ENCODE data around the gene LAX1. TPM values are rescaled to one million over a fixed set of nuclear protein-coding genes. Genes with fewer than 3 reads are reported as not detected.
"Not testable (repeated sequence)": the region's sequence is repeated elsewhere in the genome, so short reads cannot be mapped to it uniquely, and the experiment has no call there.

The LAX1 gene, protein sequence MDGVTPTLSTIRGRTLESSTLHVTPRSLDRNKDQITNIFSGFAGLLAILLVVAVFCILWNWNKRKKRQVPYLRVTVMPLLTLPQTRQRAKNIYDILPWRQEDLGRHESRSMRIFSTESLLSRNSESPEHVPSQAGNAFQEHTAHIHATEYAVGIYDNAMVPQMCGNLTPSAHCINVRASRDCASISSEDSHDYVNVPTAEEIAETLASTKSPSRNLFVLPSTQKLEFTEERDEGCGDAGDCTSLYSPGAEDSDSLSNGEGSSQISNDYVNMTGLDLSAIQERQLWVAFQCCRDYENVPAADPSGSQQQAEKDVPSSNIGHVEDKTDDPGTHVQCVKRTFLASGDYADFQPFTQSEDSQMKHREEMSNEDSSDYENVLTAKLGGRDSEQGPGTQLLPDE
- 0.22 TPM for total RNA-seq
- long read RNA-seq = 0 reads

DNA sequence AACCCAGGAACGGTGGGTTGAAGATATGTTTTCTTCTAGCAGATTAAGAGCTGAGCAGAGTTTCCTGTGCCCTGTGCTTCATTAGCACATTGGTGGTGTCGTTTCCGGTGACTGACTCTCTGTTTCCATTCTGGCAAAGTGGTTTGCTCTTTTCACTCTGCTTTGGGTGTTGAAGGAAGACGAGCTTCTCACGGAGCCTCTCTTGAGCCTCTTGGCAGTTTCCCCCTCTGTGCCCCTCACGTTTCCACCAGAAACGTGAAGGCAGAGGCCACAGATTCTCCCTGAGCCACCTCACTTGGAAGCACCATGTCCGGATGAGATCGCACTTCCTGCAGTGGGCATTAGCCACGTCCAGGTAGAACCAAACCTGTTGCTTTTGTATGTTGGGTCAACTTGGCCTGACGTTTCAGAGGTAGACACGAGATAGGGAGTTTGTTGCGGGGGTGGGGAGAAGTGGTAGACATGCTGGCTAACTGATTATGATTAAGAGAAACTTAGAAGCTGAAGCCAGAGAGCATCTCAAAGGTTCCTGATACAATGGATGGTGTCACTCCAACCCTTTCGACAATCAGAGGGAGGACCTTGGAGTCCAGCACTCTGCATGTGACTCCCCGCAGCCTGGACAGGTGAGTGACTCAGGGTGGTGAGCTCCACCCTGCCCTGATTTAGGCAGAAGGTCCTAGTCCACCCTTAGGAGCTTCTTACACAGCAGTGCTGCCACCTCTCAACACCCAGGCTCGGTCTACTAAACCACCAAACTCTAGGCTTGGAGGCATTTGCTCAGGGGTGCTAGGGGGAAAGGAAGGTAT is at the start of gene LAX1:
TSS of gene LAX1 (plus strand) at position 155 of the 809 bp plus-strand sequence. CDS start at position 538, 383 bp downstream.
- ATAC-seq = no peak
- DNase-seq (ENCODE audit: missing footprints) = no peak

GRCh38 chr1:203717120-203717519 is 47.9 kb upstream of the LAX1 start:
- intact Hi-C loops (cut with DNase I) = loop anchor here (10.0 kb wide), 1 partner anchor 108 kb away; no protein-coding TSS in a partner anchor
- ATAC-seq (no peak), DNase-seq (ENCODE audit: missing footprints) (no peak)

More for the DNA sequence above, at the start of gene LAX1:
- intact Hi-C loops (cut with DNase I) = no loop called here

GRCh38 chr1:203720242-203720641 is 44.7 kb upstream of the LAX1 start:
- no peak for ATAC-seq
- intact Hi-C loops (cut with DNase I) = no loop called here
- no peak for DNase-seq (ENCODE audit: missing footprints)

DNA sequence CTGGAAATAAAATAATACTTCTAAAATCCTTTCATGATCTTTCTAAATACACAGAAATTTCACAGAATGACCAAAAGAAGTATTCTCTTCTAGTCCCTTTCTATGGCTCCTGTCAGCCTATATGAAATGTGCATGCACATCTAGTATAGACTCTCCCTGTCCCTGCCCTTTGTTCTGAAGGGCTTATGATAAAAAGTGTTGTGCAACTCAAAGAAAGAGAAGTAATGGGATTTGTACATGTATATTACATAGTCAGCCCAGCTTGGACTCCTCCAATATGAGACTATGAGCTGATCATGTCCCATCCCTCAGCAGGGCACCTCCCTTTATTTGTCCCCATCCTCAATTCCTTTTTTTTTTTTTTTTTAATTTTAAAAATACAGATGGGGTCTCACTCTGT is 42.1 kb upstream of the LAX1 start:
- DNase-seq (ENCODE audit: missing footprints) (no peak), ATAC-seq (no peak)
- intact Hi-C loops (cut with DNase I) = no loop called here

- ATAC-seq (no peak), DNase-seq (ENCODE audit: missing footprints) (no peak)
- intact Hi-C loops (cut with DNase I) = no loop called here
Observed at GRCh38 chr1:203726417-203726867, 38.5 kb upstream of the LAX1 start.

DNA sequence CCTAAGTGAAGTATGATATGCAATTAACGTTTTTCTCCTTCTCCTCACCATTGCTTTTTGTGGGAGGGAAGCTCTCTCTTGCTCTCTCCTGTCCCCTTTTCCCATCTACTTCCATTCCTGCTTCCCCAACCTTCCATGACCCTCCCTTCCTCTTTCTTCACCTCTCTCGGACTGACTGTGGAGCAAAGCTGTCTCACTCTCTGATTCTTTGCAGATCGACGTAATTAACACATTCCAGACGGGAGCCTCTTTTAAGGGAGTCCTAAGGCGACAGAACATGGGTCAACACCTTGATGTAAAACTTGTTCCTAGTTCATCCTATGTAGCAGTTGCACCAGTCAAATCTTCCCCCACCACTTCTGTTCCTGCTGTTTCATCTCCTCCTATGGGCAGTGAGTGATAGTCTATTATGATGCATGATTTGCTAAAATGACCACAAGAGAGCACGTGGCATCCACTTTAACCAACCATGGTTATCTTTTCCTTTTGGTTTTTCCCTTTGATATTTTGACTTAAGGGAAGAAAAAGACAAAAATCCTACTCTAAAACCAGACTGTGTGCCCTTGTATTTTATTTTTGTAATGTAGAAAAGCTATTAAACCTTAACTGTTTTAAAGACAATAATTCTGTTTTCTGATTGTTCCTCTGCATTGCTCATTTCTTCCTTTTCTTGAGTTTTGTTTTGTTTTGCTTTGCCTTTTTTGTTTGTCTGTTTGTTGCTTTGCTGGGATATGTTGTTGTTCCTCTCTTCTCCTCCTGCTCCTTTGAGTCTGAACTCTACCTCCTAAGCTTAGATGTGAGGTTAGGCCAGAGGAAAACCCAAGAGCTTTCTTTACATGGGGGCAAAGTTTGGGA is 31.7 kb upstream of the LAX1 start:
- ATAC-seq (no peak), DNase-seq (ENCODE audit: missing footprints) (no peak)
- intact Hi-C loops (cut with DNase I) = no loop called here

GRCh38 chr1:203742436-203742835 is 22.5 kb upstream of the LAX1 start:
- intact Hi-C loops (cut with DNase I) = no loop called here
- DNase-seq (ENCODE audit: missing footprints) (no peak), ATAC-seq (no peak)

DNA sequence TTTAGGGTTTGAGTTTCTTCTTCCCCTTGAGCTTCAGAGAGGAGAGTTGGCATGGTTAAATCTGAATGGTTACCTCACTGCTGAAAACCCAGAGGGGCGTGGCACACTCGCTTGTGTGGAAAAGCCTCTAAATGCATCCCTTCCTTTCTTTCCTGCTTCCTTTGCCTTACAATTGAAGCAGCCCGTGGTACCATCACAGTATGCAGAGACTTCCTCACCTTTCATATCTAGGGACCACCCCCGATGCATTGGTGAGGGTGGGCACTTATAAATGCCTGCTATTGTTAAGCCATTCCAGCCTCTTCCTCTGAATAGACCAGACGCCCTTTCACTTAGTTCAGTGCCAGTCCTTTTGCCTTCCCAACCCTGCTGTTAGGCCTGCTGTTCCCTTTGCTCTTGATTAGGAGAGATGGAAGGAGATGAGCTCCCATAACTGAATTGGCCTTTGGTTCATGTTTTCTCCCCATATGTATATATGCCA is 21.9 kb upstream of the LAX1 start:
- intact Hi-C loops (cut with DNase I) = no loop called here
- no peak for DNase-seq (ENCODE audit: missing footprints)
- peak; percentile 35 for ATAC-seq

DNA sequence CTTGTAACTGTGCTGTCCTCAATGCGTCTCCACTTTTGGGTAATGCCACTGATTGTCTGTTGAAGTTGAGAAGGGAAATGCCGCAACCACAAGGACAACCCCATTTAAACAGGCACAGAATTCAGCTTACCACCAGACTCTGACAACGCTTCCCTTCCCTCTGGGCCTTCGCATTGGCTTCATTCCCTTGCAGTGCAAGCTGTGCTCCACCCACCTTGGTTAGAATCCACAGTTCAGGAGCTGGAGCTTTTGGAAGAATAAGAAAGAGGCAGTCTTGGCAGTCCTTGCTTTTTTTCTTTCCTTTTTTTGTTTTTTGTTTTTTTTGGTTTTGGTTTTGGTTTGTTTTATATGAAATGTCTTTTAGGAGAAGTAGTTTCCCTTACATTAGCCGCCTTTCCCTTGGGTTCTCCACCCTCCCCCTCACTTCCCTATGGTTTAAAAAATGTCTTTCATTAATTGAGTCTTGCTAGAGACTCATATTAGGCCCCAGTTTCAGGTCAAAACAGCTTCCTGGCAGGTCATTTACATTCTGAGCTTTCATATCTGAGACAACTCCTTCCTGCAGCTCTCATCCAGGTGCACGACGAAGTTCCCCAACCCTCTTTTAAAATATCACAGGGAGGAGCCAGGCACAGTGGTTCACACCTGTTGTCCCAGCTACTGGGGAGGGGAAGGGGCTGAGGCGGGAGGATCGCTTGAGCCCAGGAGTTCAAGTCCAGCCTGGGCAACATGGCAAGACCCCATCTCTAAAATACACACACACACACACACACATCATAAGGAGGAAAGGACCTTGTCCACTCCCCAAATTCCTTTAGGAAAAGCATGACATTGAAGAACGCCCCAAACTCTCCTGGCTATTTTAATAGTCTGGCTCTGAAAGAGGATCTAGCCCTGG is 20.7 kb upstream of the LAX1 start:
- peak; percentile 94 for ATAC-seq
- peak; percentile 71 for DNase-seq (ENCODE audit: missing footprints)
- intact Hi-C loops (cut with DNase I) = no loop called here

DNA sequence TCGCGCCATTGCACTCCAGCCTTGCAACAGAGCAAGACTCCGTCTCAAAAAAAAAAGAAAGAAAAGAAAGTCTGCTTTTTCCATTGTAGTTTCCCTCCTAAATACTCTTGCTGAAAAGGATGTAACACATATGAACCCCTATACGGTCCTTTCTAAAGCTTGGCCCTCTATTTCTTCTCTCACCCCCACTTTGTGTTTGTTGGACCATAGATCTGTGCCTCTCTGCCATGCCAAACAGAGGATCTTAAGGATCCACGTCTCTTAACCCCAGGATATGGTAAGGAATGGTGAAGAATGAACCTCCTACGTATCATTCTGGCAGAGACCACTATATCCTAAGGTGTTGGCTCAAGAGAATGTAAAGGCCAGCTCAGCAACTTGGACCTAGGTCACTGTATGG is 18.7 kb upstream of the LAX1 start:
- ATAC-seq (no peak), DNase-seq (ENCODE audit: missing footprints) (no peak)
- intact Hi-C loops (cut with DNase I) = no loop called here

DNA sequence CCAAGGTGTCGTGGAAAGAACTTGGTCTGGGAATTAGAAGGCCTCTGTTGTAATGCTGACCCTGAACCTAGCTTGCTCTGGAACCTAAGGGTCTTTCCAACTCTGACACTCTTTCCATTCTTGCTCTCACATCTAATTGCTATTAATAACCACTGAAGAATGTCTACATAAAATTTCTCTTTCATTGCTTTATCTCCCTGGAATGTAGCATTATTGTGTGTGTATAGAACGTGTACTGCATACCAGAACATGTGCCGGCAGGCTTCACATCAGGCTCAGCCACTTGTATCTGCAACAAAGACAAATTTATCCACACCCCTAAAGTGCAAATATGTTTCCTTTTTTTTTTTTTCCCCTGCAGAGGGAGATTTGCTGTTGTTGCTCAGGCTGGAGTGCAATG is 13.9 kb upstream of the LAX1 start:
- no peak for ATAC-seq
- intact Hi-C loops (cut with DNase I) = no loop called here
- DNase-seq (ENCODE audit: missing footprints) = no peak

- intact Hi-C loops (cut with DNase I); ATAC-seq; DNase-seq (ENCODE audit: missing footprints): not testable (repeated sequence)
Observed at GRCh38 chr1:203751618-203752361, 13.2 kb upstream of the LAX1 start.

DNA sequence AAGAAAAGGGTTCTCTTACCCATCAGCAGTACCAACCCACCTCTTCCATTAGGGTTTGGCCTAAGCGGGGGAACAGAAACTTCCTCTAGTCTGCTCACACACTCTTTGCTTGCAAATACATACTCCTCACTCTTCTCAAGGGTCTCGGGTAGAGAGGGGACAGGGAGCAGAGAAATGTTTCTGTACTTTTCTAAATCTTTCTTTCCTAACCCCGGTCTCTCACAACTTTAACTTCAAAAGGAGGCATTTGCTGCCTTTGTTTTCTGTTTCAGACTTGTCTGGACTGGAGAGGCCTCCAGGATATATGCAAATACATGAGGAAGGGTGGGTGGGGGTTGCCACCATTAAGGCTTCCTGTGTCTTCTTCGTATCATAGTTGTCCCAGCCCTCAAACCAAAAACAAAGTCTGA is 10.5 kb upstream of the LAX1 start:
- ATAC-seq (no peak), DNase-seq (ENCODE audit: missing footprints) (no peak)
- intact Hi-C loops (cut with DNase I) = no loop called here

GRCh38 chr1:203756036-203756435 is 8.9 kb upstream of the LAX1 start:
- DNase-seq (ENCODE audit: missing footprints) (no peak), ATAC-seq (no peak)
- intact Hi-C loops (cut with DNase I) = no loop called here

DNA sequence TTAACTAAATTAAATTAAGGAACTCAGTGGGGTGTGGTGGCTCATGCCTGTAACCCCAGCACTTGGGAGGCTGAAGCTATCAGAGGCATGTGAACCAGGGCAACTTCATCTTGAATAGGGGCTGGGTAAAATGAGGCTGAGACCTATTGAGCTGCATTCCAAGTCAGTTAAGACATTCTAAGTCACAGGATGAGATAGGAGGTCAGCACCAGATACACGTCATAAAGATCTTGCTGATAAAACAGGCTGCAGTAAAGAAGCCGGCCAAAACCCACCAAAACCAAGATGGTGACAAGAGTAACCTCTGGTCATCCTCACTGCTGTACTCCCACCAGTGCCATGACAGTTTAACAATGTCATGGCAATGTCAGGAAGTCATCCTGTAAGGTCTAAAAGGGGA is 6.2 kb upstream of the LAX1 start:
- intact Hi-C loops (cut with DNase I); ATAC-seq; DNase-seq (ENCODE audit: missing footprints): not testable (repeated sequence)

DNA sequence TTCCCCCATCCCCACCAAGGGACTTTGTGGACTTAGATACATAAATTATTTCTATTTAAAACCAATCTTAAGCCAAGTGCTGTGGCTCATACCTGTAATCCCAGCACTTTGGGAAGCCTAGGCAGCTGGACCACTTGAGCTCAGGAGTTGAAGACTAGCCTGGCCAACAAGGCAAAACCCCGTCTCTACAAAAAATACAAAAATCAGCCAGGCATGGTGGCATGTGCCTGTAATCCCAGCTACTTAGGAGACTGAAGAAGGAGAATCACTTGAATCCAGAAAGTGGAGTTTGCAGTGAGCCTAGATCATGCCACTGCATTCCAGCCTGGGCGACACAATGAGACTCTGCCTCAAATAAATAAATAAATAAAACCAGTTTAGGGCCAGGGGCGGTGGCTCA is 4.5 kb upstream of the LAX1 start:
- ATAC-seq = no peak
- DNase-seq (ENCODE audit: missing footprints) = no peak
- intact Hi-C loops (cut with DNase I) = no loop called here

GRCh38 chr1:203761958-203762357 is 3.0 kb upstream of the LAX1 start:
- ATAC-seq; DNase-seq (ENCODE audit: missing footprints); intact Hi-C loops (cut with DNase I): not testable (repeated sequence)
